ENCODE data around the gene ELL2.

The ELL2 gene

DNA sequence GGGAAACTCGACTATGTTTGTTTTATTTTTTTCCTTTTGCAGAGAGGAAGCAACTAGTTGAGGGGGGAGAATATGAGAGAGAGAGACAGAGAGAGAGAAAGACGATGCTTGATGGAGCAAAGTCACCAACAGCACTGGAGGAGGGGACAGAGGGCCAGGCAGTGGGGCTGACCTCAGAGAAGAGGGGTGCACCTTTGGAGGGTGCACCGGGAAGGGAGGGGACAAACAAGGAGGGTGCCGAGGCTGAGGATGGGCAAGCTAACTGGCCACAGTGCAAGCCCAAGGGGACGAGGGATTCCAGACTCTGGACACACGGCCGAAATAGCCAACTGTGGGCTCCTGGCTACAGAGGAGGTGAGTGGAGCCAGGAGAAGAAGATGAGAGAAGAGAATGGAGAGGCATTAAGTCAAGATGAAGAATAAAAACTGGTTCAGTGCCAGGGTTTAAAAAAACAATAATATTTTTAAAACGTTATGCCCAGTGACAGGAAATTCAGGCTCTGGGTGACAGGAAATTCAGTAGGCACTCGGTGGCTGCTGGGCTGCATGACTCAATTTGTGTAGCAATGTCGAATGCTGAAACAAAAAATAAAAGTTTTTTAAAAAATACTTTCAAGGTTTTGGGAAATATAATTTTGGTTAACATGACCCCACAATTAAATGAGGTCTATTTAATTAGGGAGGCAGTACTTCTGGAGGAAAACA is 125.8 kb downstream of the ELL2 start:
- TF ChIP-seq CTCF (IDR thresholded peaks at IDR 0.05; ENCODE audit: control insufficient read depth, insufficient read depth, low read depth, low read length, missing control alignments): no peak
- DNase-seq (ENCODE audit: low read depth): no peak
- no peak overlapping the region for H3K4me3 ChIP-seq (ENCODE audit: control insufficient read depth, low read depth, low read length)

All from AG09309 (cell line).